H1 (cell line): Measurements from ENCODE around the gene ANP32A. TPM values are rescaled to one million over a fixed set of nuclear protein-coding genes. Genes with fewer than 3 reads are reported as not detected.

Experiments
- CTCF ChIA-PET: fragments of 300-600 bp; sonication (Branson Sonifier 250); formaldehyde crosslinking; loops from one replicate; lab custom pipeline; 2021; ENCODE audit not compliant: partially characterized antibody; lab: Charles Lee
- POLR2A ChIA-PET: fragments of 300-600 bp; sonication (Branson Sonifier 250); formaldehyde crosslinking; loops from one replicate; lab custom pipeline; 2021; ENCODE audit warnings: inconsistent platforms; ENCODE audit not compliant: partially characterized antibody; lab: Charles Lee
- DNase-seq, 2 experiments: peaks; one replicate each; pipeline versions ENCODE4 v3.0.0 to v3.0.0-alpha.2; 2010 to 2022; ENCODE audit warnings: low spot score in 2 of 2, low read depth in 1 of 2, mixed read lengths in 1 of 2
- FAIRE-seq: peaks from 2 replicates; lab custom pipeline; 2011; peaks lifted over from hg19 to GRCh38; lab: Jason Lieb, UNC
- H2AFZ ChIP-seq: 2 replicates; pipeline ENCODE4 v1.8.1; 2012; ENCODE audit warnings: low read length, inconsistent platforms
- H2AK5ac ChIP-seq: 2 replicates; pipeline ENCODE4 v1.6.1; 2013; ENCODE audit warnings: low read depth, low read length
- H2BK120ac ChIP-seq: replicated peaks from 2 replicates; pipeline ENCODE3; 2013; ENCODE audit warnings: low read depth, low read length, inconsistent platforms
- H2BK12ac ChIP-seq: 2 replicates; pipeline ENCODE4 v1.6.1; 2013; ENCODE audit warnings: low read depth, low read length
- H2BK15ac ChIP-seq: 2 replicates; pipeline ENCODE4 v1.6.1; 2013; ENCODE audit warnings: low read length
- H2BK20ac ChIP-seq: 2 replicates; pipeline ENCODE4 v1.6.1; 2013; ENCODE audit warnings: low read length
- H2BK5ac ChIP-seq: 2 replicates; pipeline ENCODE4 v1.6.1; 2013; ENCODE audit warnings: low read depth, low read length
- H3K14ac ChIP-seq: 2 replicates; pipeline ENCODE4 v1.6.1; 2013; ENCODE audit warnings: inconsistent platforms; ENCODE audit not compliant: insufficient read length
- H3K18ac ChIP-seq: 2 replicates; pipeline ENCODE4 v1.6.1; 2013; ENCODE audit warnings: low read length; ENCODE audit errors: extremely low read depth
- H3K23ac ChIP-seq: 2 replicates; pipeline ENCODE4 v1.6.1; 2013; ENCODE audit warnings: inconsistent platforms; ENCODE audit not compliant: insufficient read length
- H3K23me2 ChIP-seq: 2 replicates; pipeline ENCODE4 v1.6.1; 2013; ENCODE audit warnings: low read depth, low read length
- H3K27ac ChIP-seq: 2 replicates; pipeline ENCODE4 v1.6.1; 2011; ENCODE audit warnings: low read depth, low read length, inconsistent platforms
- H3K27me3 ChIP-seq, 4 experiments: replicated peaks in 1 of 4; 1 replicate in 1 of 4; 2 replicates in 3 of 4; pipeline versions ENCODE4 v1.6.1 to v1.8.1; 2011 to 2013; ENCODE audit warnings: low read length in 3 of 4, mild to moderate bottlenecking in 3 of 4, inconsistent platforms in 2 of 4, mixed read lengths in 2 of 4, moderate library complexity in 1 of 4; ENCODE audit not compliant: control insufficient read depth in 3 of 4, insufficient read depth in 3 of 4; ENCODE audit errors: extremely low read depth in 1 of 4
- H3K36me3 ChIP-seq, 4 experiments: 2 replicates each; pipeline versions ENCODE4 v1.6.1 to v1.8.1; 2011 to 2013; ENCODE audit warnings: mild to moderate bottlenecking in 4 of 4, low read length in 3 of 4, moderate library complexity in 2 of 4, control low read depth in 1 of 4, inconsistent platforms in 1 of 4; ENCODE audit not compliant: insufficient read depth in 4 of 4, control insufficient read depth in 2 of 4
- H3K4ac ChIP-seq: replicated peaks from 2 replicates; pipeline ENCODE3; 2013; ENCODE audit warnings: low read length, low read depth, mixed read lengths, inconsistent platforms; ENCODE audit not compliant: insufficient read length
- H3K4me1 ChIP-seq, 4 experiments: replicated peaks in 1 of 4; 1 replicate in 1 of 4; 2 replicates in 3 of 4; pipeline versions ENCODE4 v1.6.1 to v1.8.1; 2011 to 2013; ENCODE audit warnings: low read length in 3 of 4, inconsistent platforms in 2 of 4, mixed read lengths in 1 of 4; ENCODE audit not compliant: insufficient read depth in 4 of 4, control insufficient read depth in 3 of 4
- H3K4me2 ChIP-seq, 2 experiments: 2 replicates each; pipeline versions ENCODE4 v1.6.1 to v1.8.1; 2011 to 2013; ENCODE audit warnings: low read depth in 2 of 2, low read length in 2 of 2, control low read depth in 1 of 2, inconsistent platforms in 1 of 2, mild to moderate bottlenecking in 1 of 2; ENCODE audit not compliant: insufficient read depth in 1 of 2
- H3K4me3 ChIP-seq, 4 experiments: fragments of 200-600, 300-600 bp in 1 of 4; sonication (generic), shearing (Covaris generic), sonication (Bioruptor Twin) in 1 of 4; 2 replicates each; pipeline versions ENCODE4 v1.5.1 to v1.8.1; 2011 to 2016; ENCODE audit warnings: low read length in 4 of 4, low read depth in 3 of 4, control low read depth in 2 of 4, inconsistent platforms in 2 of 4, mild to moderate bottlenecking in 2 of 4, mixed read lengths in 1 of 4, moderate library complexity in 1 of 4; ENCODE audit not compliant: insufficient read depth in 2 of 4; ENCODE audit errors: extremely low read depth in 1 of 4
- H3K56ac ChIP-seq: replicated peaks from 2 replicates; pipeline ENCODE3; 2013; ENCODE audit warnings: low read depth, mild to moderate bottlenecking, mixed read lengths, low read length, inconsistent platforms; ENCODE audit not compliant: insufficient read length
- H3K79me1 ChIP-seq: 2 replicates; pipeline ENCODE4 v1.6.1; 2013; ENCODE audit warnings: low read depth, low read length, control low read depth
- H3K79me2 ChIP-seq, 2 experiments: 2 replicates each; pipeline versions ENCODE4 v1.6.1 to v1.8.1; 2012 to 2013; ENCODE audit warnings: low read length in 2 of 2, mild to moderate bottlenecking in 2 of 2, inconsistent platforms in 1 of 2; ENCODE audit not compliant: insufficient read depth in 2 of 2, control insufficient read depth in 1 of 2
- H3K9ac ChIP-seq, 4 experiments: replicated peaks in 1 of 4; 1 replicate in 1 of 4; 2 replicates in 3 of 4; pipeline versions ENCODE4 v1.6.1 to v1.8.1; 2011 to 2013; ENCODE audit warnings: low read depth in 3 of 4, low read length in 3 of 4, control low read depth in 2 of 4, mild to moderate bottlenecking in 2 of 4, moderate library complexity in 2 of 4, inconsistent platforms in 1 of 4; ENCODE audit errors: extremely low read depth in 1 of 4
- H3K9me3 ChIP-seq, 2 experiments: 2 replicates each; pipeline versions ENCODE4 v1.6.1 to v1.8.1; 2012 to 2013; ENCODE audit warnings: mild to moderate bottlenecking in 2 of 2, moderate library complexity in 2 of 2, control low read depth in 1 of 2, inconsistent platforms in 1 of 2, low read depth in 1 of 2, low read length in 1 of 2, mixed read lengths in 1 of 2; ENCODE audit not compliant: insufficient read depth in 2 of 2
- H4K20me1 ChIP-seq, 2 experiments: replicated peaks in 1 of 2; 2 replicates each; pipeline versions ENCODE3 to v1.8.1; 2011 to 2013; ENCODE audit warnings: inconsistent platforms in 2 of 2, low read length in 2 of 2, mild to moderate bottlenecking in 1 of 2; ENCODE audit not compliant: insufficient read depth in 2 of 2, control insufficient read depth in 1 of 2
- H4K5ac ChIP-seq: 2 replicates; pipeline ENCODE4 v1.6.1; 2013; ENCODE audit warnings: low read length, low read depth, mixed read lengths, inconsistent platforms; ENCODE audit not compliant: insufficient read length
- H4K8ac ChIP-seq: 2 replicates; pipeline ENCODE4 v1.8.0; 2013; ENCODE audit warnings: mild to moderate bottlenecking, moderate library complexity, low read length, inconsistent platforms; ENCODE audit not compliant: insufficient read depth; ENCODE audit errors: extremely low read depth
- H4K91ac ChIP-seq: replicated peaks from 2 replicates; pipeline ENCODE3; 2013; ENCODE audit warnings: low read length, mixed read lengths, inconsistent platforms; ENCODE audit not compliant: insufficient read length
- SP2 ChIP-seq: IDR thresholded peaks from 2 replicates; pipeline ENCODE4 v1.6.1; 2012; ENCODE audit warnings: mild to moderate bottlenecking, low read length, inconsistent platforms
- WGBS, 2 experiments: shearing (Covaris generic) in 1 of 2; methylation state at CpG; one replicate each; pipeline versions ENCODE4 v1.1.6 to v1.1.7; 2013 to 2015; ENCODE audit warnings: low lambda C conversion rate in 2 of 2, mixed read lengths in 2 of 2, inconsistent platforms in 1 of 2, low coverage in 1 of 2, missing lambda C conversion rate in 1 of 2; ENCODE audit not compliant: insufficient replicate concordance in 2 of 2, insufficient coverage in 1 of 2, insufficient read length in 1 of 2; ENCODE audit errors: extremely low coverage in 1 of 2, missing lambda C conversion rate in 1 of 2; 5-methylcytosine and 5-hydroxymethylcytosine counted together
- polyA plus RNA-seq, 7 experiments: library from polyadenylated mRNA; depleted of rRNA in 3 of 7; stranded (reverse) in 5 of 7; unstranded in 2 of 7; fragments of >200 nt in 5 of 7; fragments of 200-250 nt in 2 of 7; gene quantifications; 1 replicate in 5 of 7; 2 replicates in 1 of 7; 4 replicates in 1 of 7; pipeline versions ENCODE4 v1.2.1 to v1.2.3, GENCODE V29; 2011 to 2013; ENCODE audit warnings: missing spikeins in 2 of 7, mixed read lengths in 2 of 7
- total RNA-seq: library from RNA; stranded (reverse); fragmentation: NEBNext Ultra II Directional; extraction: Animal tissue kit (Norgen Biotek cat#: 25700); gene quantifications from 2 replicates; pipeline ENCODE4 v1.2.1, GENCODE V29; 2021

ANP32A gene
- total and polyA plus RNA-seq, 2 of the 8 experiments (the other 6 are each of a cell fraction or from before 2014, with no cell fraction given), result 70.8 to 295 TPM

DNA sequence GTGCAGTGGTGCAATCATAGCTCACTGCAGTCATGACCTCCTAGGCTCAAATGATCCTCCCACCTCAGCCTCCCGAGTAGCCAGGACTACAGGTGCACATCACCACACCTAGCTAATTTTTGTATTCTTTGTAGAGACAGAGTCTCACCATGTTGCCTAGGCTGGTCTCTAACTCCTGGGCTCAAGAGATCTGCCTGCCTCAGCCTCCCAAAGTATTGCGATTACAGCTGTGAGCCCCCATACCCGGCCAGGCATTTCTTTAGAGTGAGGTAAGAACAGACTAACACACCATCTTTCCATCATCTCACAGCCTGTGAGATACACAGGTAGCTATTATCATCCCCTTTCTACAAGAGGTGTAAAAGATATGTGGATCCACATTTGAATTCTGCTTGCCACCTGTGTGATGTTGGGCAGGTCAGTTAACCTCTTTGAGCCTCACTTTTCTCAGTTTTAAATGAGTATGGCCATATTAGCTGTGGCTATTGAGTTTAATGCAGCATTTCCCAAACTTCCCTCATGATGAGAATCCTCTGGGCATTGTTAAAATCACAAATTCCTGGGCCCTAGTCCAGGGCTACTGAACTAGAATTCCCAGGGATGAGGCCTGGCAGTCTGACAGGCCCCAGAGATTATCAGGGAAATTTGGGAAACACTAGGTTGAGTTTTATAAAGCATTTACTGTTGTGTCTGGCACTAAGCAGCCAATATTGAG, 46.0 kb downstream of the ANP32A start:
- H3K56ac ChIP-seq, result no peak overlapping the region
- H3K14ac ChIP-seq, result no peak overlapping the region
- DNase-seq, result peak in 1 of 2 experiments; percentile 7
- no peak overlapping the region for H2BK20ac ChIP-seq
- no peaks in the 10 kb centered on the region for H3K79me2 ChIP-seq
- no peaks in the 10 kb centered on the region for H3K79me1 ChIP-seq
- no peaks in the 10 kb centered on the region for H3K9me3 ChIP-seq
- no peak overlapping the region for H4K91ac ChIP-seq
- no peak overlapping the region for H3K27ac ChIP-seq
- H4K20me1 ChIP-seq, result no peaks in the 10 kb centered on the region
- POLR2A ChIA-PET, result no interaction called here
- H3K4me1 ChIP-seq, result peaks cover 0 to 4% (median 0%) of the 10 kb centered on the region in 4 experiments; a peak in 1 of 7 replicates
- no peak overlapping the region for H3K4ac ChIP-seq
- no peak overlapping the region for H3K23ac ChIP-seq
- CTCF ChIA-PET, result interaction anchor here (1.6 kb wide), 1 partner anchor 10 kb away, joined by 6 read pairs; no protein-coding TSS in a partner anchor
- no peaks in the 10 kb centered on the region for H3K23me2 ChIP-seq
- H3K4me3 ChIP-seq, result no peak overlapping the region
- 91% methylated on average over 3 of the region's 3 CpGs; no CpG with 5 or more reads in 1 of the 2 experiments for WGBS, 2 experiments
- H2BK120ac ChIP-seq, result no peak overlapping the region
- H3K36me3 ChIP-seq, result peaks cover 2 to 18% (median 6%) of the 10 kb centered on the region in 4 experiments; a peak in 4 of 8 replicates
- H3K27me3 ChIP-seq, result no peaks in the 10 kb centered on the region
- no peak overlapping the region for H3K9ac ChIP-seq
- no peak overlapping the region for H2BK5ac ChIP-seq
- no peak overlapping the region for H2BK12ac ChIP-seq
- H4K5ac ChIP-seq, result no peak overlapping the region
- no peak overlapping the region for H2AK5ac ChIP-seq
- H2BK15ac ChIP-seq, result no peak overlapping the region
- no peak overlapping the region for H3K18ac ChIP-seq
- no peak overlapping the region for H2AFZ ChIP-seq
- no peak overlapping the region for H4K8ac ChIP-seq
- no peak overlapping the region for H3K4me2 ChIP-seq
- FAIRE-seq, result no peak
- TF ChIP-seq SP2, result no peak
